HG03460 (cell line): Measurements from ENCODE around the gene GTF3C5.
"Not testable (repeated sequence)": the region's sequence is repeated elsewhere in the genome, so short reads cannot be mapped to it uniquely, and the experiment has no call there.

Experiments
- ATAC-seq: cut with Tn5 transposase; IDR thresholded peaks from one replicate; pipeline ENCODE4 v1.9.1; 2021; ENCODE audit not compliant: unreplicated experiment

The GTF3C5 gene

GRCh38 chr9:133067006-133067405, 36.2 kb downstream of the GTF3C5 start:
- ATAC-seq, result no peak

GRCh38 chr9:133067813-133068212, 37.0 kb downstream of the GTF3C5 start:
- ATAC-seq, result no peak

GRCh38 chr9:133068431-133068830, 37.6 kb downstream of the GTF3C5 start:
- ATAC-seq, result not testable (repeated sequence)

- not testable (repeated sequence) for ATAC-seq
Measured at GRCh38 chr9:133070500-133070961, 39.7 kb downstream of the GTF3C5 start.

GRCh38 chr9:133070985-133071384, 40.2 kb downstream of the GTF3C5 start:
- ATAC-seq, result not testable (repeated sequence)

- no peak for ATAC-seq
Measured at GRCh38 chr9:133071484-133072150, 40.8 kb downstream of the GTF3C5 start.

GRCh38 chr9:133072210-133072609, 41.4 kb downstream of the GTF3C5 start:
- ATAC-seq, result not testable (repeated sequence)

- no peak for ATAC-seq
Measured at GRCh38 chr9:133073086-133074014, 42.6 kb downstream of the GTF3C5 start.

GRCh38 chr9:133074111-133074651, 43.4 kb downstream of the GTF3C5 start:
- no peak for ATAC-seq

GRCh38 chr9:133075925-133076630, 45.3 kb downstream of the GTF3C5 start:
- no peak for ATAC-seq

GRCh38 chr9:133076691-133077090, 45.9 kb downstream of the GTF3C5 start:
- ATAC-seq, result no peak

GRCh38 chr9:133078486-133078885, 47.7 kb downstream of the GTF3C5 start:
- ATAC-seq, result no peak

GRCh38 chr9:133080161-133080560, 49.4 kb downstream of the GTF3C5 start:
- ATAC-seq, result no peak

- ATAC-seq, result not testable (repeated sequence)
Measured at GRCh38 chr9:133080786-133081779, 50.3 kb downstream of the GTF3C5 start.

- ATAC-seq, result not testable (repeated sequence)
Measured at GRCh38 chr9:133081957-133082644, 51.3 kb downstream of the GTF3C5 start.

- ATAC-seq, result not testable (repeated sequence)
Measured at GRCh38 chr9:133083688-133084087, 52.9 kb downstream of the GTF3C5 start.

GRCh38 chr9:133086212-133086860, 55.5 kb downstream of the GTF3C5 start:
- not testable (repeated sequence) for ATAC-seq

- no peak for ATAC-seq
Measured at GRCh38 chr9:133086894-133087293, 56.1 kb downstream of the GTF3C5 start.
